HG02840 (cell line): Measurements from ENCODE around the gene YAP1.
"Not testable (repeated sequence)": the region's sequence is repeated elsewhere in the genome, so short reads cannot be mapped to it uniquely, and the experiment has no call there.

ENCODE experiments used
- ATAC-seq: cut with Tn5 transposase; IDR thresholded peaks from one replicate; pipeline ENCODE4 v1.9.1; 2021; ENCODE audit warnings: mild to moderate bottlenecking, moderate library complexity, moderate number of reproducible peaks; ENCODE audit not compliant: unreplicated experiment, low FRiP score

The YAP1 gene

DNA sequence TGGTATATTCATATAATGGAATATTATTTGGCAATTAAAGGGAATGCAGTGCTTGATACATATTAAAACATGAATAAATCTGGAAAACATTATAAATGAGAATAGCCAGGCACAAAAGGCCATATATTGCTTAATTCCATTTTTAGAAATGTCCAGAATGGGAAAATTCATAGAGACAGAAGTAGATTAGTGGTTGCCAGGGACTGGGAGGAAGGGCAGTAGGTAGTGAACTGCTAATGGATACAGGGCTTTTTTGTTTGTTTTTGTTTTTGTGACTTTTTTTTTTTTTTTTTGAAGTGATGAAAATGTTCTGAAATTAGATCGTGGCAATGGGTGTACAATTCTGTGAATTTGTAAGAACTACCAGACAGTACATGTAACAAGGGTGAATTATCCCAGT, 86.1 kb downstream of the YAP1 start:
- no peak for ATAC-seq

DNA sequence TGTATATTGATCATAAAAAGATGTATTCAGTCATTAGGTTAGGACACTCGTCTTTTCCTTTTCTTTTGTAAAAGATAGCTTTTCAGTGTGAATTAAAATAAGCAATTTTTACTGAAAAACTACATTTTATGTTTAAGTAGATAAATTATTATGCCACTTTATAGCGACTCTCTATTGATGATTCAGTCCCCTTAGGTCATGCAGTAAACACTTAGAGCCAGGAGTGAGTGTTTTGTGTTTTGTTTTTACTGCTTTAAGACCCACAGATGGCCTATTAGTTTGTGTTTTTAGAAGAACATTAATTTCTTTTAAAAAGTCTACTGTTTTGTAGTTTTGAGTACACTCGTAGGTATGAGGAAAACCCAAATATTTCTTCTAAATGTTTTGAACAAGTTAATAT, 86.6 kb downstream of the YAP1 start:
- no peak for ATAC-seq

DNA sequence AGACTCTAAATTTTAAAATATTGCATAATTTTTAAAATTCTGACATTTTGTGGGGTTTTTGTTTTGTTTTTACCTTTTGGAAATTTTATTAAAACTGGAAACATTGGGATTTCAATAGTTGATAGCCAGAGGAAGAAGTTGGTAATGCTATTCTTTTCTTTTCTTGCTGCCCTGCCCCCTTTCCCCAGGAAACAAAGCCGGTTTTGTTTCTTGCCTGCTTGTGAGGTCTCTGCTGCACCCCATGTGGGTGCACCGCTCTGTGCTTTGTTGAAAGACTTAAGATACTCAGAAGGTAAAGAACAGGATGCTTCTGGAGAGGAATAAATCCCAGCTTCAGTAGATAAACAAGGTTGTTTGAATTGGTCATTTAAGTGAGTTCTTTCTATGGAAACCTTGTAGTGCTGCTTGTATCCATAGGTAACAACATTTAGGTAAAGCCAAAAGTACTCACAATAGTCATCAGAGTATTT, 87.5 kb downstream of the YAP1 start:
- ATAC-seq, result no peak

DNA sequence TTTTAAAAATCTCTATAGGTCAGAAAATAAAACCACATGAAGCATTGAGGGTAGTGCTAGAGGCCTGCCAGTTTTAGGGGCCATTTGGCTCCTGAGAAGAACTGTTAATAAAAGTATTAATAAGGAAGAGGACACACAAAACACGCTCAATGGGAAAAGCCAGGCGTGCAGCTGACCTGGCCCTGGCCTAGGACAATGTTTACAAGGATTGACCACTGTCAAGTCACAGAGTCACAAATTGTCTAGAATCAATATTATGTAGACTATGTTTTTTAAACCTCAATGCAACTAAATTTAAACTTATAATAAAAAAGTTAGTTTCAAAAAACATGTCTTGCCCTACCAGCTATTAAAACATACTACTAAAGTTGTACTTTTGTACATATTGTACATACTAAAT, 89.4 kb downstream of the YAP1 start:
- ATAC-seq, result no peak

DNA sequence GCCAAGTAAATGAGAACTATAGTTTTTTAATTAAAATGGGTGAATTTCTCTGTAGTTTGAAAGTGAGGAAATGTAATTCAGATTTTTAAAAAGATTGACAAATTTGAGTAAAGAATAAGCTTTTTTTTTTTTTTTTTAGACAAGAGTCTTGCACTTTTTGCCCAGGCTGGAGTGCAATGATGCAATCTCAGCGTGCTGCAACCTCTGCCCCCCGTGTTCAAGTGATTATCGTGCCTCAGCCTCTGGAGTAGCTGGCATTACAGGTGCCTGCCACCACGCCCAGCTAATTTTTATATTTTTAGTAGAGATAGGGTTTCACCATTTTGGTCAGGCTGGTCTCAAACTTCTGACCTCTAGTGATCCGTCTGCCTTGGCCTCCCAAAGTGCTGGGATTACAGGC, 90.1 kb downstream of the YAP1 start:
- not testable (repeated sequence) for ATAC-seq

DNA sequence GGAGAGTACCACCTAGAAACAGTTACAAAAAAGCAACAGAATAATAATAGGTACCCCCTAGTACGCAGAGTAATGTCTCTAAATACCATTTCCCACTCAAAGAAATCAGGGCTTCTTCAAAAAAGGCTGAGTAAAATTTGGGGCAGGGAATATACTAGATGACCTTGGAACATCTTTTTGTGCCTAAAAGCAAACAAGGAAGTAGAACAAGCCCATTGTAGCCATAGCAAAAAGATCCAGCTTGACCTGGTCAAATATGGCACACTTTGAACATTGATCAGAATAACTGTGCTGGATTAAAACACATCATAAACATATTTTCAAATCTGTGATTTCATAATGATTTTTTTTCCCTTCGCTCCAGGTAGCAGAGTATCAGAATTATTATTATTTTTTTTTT, 91.5 kb downstream of the YAP1 start:
- ATAC-seq, result no peak

DNA sequence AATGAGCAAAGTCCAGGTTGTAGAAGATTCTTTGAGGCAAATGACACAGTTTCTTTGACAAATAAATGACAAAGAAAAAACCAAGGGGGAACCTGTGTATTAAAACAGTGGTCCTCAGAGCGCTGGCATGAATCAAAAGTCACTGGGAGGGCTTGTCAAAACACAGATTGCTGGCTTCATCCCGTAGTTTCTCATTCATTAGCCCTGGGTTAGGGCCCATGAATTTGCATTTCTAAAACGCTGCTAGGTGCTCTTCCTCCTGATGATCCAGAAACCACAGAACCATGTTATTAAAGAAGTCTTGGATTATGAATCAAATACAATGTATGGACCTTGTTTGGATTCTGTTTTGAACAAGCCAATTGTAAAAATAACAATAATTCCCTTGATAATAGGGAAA, 92.7 kb downstream of the YAP1 start:
- no peak for ATAC-seq

DNA sequence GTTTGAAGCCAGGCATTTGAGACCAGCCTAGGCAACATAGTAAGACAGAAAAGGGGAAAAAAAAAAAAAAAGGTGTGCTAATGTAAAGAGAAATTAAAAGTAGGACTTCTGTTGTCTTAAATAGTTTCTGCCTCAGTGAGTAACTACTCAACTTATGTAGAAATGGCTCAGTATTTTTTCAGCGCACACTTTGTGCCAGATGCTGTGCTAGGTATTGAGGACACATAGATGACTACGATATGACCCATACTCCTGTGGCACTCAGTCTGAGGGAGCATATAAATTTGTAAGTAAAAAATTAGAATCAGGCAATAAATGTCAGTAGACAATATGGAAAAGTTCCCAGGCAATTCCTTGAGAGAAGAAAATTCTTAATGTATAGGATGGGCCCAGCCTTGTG, 93.9 kb downstream of the YAP1 start:
- ATAC-seq, result no peak

DNA sequence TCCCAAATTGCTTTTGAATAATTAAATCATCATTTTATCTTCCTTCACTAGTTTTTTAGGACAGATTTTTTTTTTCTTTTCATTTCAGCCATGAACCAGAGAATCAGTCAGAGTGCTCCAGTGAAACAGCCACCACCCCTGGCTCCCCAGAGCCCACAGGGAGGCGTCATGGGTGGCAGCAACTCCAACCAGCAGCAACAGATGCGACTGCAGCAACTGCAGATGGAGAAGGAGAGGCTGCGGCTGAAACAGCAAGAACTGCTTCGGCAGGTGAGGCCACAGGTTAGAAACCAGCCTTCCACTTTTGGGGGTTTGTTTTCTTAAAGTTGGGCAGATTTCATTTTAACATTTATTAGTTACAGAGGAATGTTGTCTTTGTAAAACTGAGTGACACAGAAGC, 95.6 kb downstream of the YAP1 start:
- ATAC-seq, result no peak

DNA sequence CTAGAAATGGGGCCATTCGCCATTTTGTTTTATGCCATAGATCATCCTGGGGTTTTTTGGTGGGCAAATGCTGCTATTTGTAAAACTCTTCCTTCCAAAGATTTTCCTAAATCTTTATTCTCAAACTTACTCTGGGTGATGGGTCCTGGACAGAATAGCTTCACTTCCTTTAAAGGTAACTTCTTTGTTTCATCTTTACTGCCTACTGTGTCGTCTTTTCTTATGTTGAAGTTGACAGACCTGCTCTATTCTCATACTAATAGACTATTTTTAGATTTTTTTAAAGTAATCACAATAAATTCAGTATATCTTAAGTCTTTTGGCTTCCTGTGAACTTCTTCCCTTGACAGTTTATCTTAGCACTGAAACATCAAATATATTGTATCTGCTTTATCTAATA, 98.6 kb downstream of the YAP1 start:
- ATAC-seq, result no peak

DNA sequence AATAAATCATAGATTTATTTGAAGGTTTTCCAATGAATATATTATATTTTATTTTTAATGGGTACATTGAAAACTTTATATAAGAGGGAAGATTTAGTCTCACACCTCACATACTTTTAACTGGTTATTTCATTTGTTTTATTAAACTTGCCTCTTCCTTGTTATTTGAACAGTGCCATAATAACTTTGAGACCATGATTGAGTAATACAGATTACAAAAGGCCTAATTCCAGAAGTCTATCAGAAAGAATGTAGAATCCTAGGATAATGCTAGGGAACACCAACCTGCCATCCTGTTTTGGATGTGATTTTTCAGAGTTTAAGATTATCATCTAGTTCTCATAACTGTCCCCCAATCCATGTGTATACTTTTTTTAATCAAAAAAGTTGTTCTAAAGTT, 104.4 kb downstream of the YAP1 start:
- ATAC-seq, result no peak

DNA sequence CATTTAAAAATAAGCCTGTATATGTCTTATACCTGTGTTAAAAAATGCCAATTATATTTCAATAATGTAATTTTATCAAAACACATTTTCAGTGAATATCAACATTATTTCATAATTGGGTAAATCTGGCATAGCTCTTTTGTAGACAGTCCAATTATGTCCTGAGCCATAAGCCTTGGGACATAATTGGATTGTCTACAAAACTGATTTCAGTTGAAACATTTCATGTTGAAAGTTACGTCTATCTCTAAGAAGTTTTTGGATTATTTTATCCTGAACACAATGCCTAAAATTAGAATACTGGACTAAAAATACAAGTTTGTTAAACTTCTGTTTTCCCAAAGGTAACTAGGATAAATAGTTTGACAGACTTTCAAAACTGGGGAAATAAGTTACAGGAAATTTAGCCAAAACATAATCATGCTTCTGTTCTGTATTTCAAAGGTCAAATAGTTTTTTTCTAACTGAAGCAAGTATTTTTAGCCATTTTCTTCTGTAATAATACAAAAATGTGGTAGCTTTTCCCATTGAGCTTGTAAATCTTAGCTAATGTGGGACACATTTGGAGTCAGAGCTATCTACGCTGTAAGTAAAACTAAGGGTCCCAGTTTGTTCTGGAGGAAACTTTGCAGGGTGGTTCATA, 106.3 kb downstream of the YAP1 start:
- no peak for ATAC-seq

DNA sequence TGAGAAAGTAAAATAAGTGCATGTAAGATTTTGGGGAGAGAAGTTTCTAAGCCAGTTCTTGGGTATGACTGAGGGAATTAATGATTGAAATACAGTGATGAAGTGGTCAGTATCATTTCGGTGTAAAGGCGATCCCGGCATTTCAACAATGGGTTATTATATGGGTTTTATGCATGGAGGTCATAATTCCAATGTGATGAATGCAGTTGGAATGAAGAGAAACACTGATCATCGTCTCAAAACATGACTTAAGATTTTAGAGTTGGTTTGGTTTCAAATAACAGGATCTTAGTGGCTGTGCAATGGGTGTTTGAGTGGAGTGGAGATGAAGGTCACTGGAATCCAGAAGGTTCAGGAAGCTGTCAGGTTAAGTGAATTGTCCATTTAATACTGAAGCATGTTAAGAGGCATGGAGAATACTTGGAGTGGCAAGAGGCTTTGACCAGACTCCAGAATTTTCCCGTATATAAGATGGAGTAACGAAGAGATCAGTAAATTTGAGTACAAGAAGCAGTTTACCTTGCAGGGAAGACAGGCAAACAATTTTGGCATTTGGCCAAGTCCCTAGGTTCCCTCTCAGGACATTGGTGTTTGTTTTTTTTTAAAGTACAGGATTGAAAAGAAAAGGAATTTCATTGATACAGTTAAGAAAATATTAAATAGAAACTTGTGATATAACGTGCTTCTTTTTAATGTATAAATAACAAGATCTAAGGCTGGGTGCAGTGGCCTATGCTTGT, 110.7 kb downstream of the YAP1 start:
- ATAC-seq, result no peak

DNA sequence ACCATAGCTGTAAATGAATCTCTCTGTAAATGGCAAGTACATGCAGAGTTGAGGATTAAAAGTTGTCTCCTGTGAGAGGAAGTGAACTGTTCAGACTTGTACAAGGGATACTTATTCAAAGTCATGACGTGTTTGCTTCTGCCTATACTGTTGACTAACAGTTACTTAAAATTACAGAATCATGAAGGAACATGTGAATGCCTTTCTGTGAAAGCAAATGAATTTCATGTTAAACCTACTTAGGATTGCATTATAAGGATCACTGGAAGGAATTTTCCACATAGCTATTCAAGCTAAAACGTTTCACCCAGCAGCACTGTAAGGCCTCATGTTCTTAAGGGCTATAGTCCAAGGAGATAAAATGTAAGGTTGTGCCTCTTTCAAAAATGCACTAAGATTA, 113.6 kb downstream of the YAP1 start:
- ATAC-seq, result no peak

DNA sequence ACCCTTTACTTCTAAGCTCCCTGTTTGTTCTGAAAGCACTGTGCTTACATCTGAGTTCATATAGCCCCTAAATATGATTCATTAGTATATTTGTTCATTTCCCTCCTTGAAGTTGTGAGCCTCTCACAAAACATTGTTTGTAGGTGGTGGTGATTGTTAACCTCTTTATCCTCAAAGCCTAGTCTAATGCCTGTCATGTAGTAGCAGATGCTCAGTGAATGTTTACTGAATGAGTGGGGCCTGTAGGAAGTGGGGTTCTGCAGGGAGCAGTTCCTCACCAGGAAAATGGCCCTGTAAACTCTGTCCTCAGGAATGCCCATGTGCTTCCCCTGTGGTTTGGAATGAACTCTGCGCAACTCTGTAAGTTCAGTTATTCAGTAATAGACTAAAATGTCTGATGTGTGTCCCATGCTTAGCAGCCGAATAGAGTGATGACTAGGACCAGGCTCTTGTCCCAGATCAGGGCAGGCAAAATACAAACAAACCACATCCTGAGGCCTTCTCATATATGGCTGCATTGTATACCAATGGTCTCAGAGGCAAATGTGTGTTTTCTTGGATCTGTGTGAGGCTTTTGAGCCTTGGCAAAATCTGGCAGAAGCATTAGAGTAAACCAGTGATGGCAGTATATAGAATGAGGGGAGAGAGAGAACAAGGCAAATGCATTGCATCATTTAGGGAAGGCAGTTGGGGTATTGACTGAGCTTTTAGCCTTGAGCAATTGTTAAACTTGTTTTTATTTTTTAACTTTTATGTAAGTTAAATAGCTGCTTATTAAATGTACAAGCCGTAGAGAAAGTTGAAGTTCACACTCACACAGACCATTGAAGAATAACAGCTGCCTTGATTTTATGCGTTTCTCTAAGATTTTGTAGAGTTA, 115.7 kb downstream of the YAP1 start:
- ATAC-seq, result no peak

DNA sequence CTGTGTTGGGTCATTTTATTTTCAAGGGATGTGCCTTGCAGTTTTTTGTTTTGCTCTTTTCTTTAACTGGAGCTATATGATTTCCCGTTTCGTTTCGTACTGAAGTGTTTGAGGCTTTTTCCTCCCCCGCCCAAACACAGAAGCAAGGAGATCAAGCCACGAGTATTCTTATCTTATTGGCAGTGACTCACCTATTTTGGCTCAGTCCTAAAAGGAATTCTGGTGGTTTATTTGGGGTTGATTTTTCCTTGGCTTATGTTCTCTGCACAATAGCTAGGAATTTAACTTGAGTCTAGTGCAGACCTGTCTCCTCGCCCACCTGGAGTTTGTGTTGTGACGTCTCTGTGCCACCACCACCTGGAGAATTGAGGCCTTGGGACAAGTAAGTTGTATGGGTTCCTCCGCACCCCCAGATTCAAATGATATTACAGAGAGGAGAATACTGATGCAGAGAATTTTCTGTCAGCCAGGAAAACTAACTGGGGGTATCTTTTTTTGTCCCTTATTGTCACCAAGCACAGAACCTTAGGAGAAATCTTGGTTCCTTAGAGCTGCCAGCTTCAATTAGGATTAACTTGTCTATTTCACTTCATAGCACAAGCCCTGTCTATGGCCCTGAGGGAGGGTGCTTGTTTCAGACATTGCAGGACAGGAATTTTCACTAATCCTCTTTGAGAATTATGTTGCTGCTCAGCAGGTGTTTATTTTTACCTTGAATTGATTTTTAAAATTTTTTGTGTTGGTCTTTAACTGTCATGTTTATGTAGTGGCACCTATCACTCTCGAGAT, 116.6 kb downstream of the YAP1 start:
- no peak for ATAC-seq

DNA sequence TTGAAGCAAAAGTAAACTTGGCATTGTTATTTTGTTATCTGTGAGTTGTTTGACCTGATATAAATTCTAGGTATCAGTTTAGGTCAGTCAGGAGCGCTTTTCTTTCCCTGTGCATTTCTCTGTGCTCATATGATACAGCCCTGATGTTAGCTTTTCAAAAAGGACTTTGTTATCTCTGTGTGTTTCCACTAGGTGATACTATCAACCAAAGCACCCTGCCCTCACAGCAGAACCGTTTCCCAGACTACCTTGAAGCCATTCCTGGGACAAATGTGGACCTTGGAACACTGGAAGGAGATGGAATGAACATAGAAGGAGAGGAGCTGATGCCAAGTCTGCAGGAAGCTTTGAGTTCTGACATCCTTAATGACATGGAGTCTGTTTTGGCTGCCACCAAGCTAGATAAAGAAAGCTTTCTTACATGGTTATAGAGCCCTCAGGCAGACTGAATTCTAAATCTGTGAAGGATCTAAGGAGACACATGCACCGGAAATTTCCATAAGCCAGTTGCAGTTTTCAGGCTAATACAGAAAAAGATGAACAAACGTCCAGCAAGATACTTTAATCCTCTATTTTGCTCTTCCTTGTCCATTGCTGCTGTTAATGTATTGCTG, 119.4 kb downstream of the YAP1 start:
- no peak for ATAC-seq

DNA sequence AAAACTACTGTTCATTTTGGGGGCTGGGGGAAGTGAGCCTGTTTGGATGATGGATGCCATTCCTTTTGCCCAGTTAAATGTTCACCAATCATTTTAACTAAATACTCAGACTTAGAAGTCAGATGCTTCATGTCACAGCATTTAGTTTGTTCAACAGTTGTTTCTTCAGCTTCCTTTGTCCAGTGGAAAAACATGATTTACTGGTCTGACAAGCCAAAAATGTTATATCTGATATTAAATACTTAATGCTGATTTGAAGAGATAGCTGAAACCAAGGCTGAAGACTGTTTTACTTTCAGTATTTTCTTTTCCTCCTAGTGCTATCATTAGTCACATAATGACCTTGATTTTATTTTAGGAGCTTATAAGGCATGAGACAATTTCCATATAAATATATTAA, 119.9 kb downstream of the YAP1 start:
- no peak for ATAC-seq

DNA sequence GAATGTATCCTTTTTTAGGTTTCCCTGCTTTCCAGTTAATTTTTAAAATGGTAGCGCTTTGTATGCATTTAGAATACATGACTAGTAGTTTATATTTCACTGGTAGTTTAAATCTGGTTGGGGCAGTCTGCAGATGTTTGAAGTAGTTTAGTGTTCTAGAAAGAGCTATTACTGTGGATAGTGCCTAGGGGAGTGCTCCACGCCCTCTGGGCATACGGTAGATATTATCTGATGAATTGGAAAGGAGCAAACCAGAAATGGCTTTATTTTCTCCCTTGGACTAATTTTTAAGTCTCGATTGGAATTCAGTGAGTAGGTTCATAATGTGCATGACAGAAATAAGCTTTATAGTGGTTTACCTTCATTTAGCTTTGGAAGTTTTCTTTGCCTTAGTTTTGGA, 120.7 kb downstream of the YAP1 start:
- ATAC-seq, result no peak

DNA sequence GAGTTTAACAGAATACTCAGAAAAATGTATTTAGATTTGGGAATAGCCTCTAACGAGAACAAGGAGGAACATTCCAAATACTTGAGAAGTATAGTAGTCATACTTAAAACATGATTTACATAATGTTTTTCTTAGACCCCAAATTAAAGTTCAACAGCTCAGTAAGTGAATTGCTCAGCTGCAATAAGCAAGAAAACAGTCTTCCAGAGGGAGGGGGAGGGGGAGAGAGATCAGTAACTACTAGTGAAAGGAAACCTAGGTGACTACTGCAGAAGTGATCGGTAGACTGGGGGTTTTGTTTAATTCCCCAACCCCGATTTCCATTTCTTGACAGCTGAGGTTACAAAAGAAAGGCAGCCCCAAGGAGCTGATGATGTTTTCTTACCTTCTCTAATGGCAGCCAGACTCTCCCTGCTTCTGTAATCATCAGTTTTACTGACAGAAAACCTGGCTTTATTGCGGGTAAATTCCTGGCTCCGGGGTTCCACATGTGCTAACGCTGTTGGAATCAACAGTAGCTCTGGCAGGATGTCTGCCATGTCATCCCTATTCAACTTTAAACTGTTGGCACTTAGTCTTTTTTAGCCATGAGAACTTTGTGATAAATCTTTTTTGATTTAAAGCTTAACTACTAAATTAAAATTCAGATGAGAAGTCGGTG, 124.7 kb downstream of the YAP1 start:
- ATAC-seq, result no peak
